Muscle of leg (tissue), 11 donors: ENCODE measurements around the gene PASK. TPM values are rescaled to one million over a fixed set of nuclear protein-coding genes. Genes with fewer than 3 reads are reported as not detected.

ENCODE experiments used
- DNase-seq: peaks from one replicate; pipeline ENCODE4 v3.0.0; 2013
- H3K27ac ChIP-seq: one replicate; pipeline ENCODE4 v1.5.1; 2013; ENCODE audit warnings: mild to moderate bottlenecking, low read length, control low read depth
- H3K27me3 ChIP-seq: one replicate; pipeline ENCODE4 v1.6.1; 2013; ENCODE audit warnings: low read length; ENCODE audit not compliant: control insufficient read depth, insufficient read depth
- H3K36me3 ChIP-seq: one replicate; pipeline ENCODE4 v1.6.1; 2013; ENCODE audit warnings: low read length; ENCODE audit not compliant: control insufficient read depth, insufficient read depth
- H3K4me1 ChIP-seq: one replicate; pipeline ENCODE4 v1.6.1; 2013; ENCODE audit warnings: low read length; ENCODE audit not compliant: control insufficient read depth, insufficient read depth
- H3K4me3 ChIP-seq: one replicate; pipeline ENCODE4 v1.5.1; 2013; ENCODE audit warnings: low read length, control low read depth
- H3K9me3 ChIP-seq: replicated peaks from 2 replicates; pipeline ENCODE4 v1.6.1; 2013; ENCODE audit warnings: low read depth, low read length; ENCODE audit not compliant: control insufficient read depth
- WGBS: methylation state at CpG from one replicate; pipeline ENCODE4 v1.1.5; 2013; ENCODE audit warnings: missing lambda C conversion rate; ENCODE audit not compliant: insufficient coverage; 5-methylcytosine and 5-hydroxymethylcytosine counted together
- polyA plus RNA-seq, 8 donors: library from polyadenylated mRNA; unstranded; fragments of 120-200 nt; gene quantifications; one replicate each; pipeline versions ENCODE4 v1.2.1 to v1.2.3, GENCODE V29; 2013; ENCODE audit warnings: inconsistent platforms in 1 of 8, low replicate concordance in 1 of 8; ENCODE audit not compliant: insufficient read length in 8 of 8, insufficient read depth in 1 of 8
- total RNA-seq: library from RNA; stranded (reverse); fragments of 120-200 nt; gene quantifications from one replicate; pipeline ENCODE4 v1.2.4, GENCODE V29; 2013

PASK gene
- total and polyA plus RNA-seq, 9 donors, result 2.2 to 8.6 (median 6.1) TPM

DNA sequence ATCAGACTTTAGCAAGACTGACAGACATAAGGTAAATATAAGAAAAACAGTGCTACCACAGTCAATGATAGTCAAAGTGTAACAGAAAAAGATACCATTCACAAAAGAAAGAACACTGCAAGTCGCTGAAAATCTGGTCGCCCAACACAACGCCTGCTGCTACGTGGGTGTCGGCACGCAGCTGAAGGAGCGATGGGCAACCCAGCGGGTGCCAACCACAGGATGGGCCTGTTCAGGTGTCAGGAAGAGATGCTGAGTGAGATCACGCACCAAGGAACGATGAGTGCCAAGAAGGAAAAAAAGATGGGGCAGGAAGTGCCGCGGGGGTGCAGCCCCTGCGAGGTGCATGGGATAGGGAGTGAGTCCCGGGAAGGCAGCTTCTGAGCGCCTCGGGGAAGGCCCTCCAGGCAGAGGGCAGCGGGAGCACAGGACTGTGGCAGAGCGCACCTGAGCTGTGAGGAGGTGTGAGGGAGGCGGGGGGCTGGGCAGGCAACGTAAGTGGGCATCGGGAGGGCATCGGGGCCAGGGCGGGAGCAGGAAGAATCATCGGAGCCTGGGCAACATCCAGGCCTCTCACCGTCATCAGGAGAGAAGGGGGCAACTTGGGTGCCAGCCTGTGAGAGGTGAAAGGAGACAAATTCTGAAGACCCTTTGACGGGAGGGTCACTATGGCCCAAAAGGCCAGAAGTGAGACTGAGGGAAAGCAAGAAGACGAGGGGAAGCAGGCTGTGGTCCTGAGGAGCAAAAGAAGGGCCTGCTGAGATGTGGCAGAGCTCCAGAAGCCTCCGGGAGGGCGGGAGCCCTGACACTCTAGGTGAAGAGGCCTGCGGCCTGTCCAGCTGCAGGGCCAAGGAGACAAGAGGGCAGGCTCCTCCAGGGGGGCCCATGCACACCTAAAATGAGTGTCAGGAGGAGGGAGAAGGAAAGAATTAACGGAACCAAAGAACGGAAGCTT, 32.4 kb downstream of the PASK start:
- Histone ChIP-seq H3K36me3 (no peaks in the 10 kb centered on the region), H3K27ac (no peak overlapping the region), H3K4me3 (no peak overlapping the region), H3K9me3 (no peaks in the 10 kb centered on the region), H3K4me1 (no peaks in the 10 kb centered on the region), H3K27me3 (no peaks in the 10 kb centered on the region)
- no peak for DNase-seq
- 84% methylated on average over 29 of the region's 32 CpGs for WGBS

- Histone ChIP-seq H3K27me3 (no peaks in the 10 kb centered on the region), H3K9me3 (no peaks in the 10 kb centered on the region), H3K4me1 (no peaks in the 10 kb centered on the region), H3K4me3 (no peak overlapping the region), H3K27ac (no peak overlapping the region), H3K36me3 (no peaks in the 10 kb centered on the region)
- 94% methylated on average over 7 of the region's 8 CpGs for WGBS
- no peak for DNase-seq
Observed at GRCh38 chr2:241115361-241115760, 33.9 kb downstream of the PASK start.

DNA sequence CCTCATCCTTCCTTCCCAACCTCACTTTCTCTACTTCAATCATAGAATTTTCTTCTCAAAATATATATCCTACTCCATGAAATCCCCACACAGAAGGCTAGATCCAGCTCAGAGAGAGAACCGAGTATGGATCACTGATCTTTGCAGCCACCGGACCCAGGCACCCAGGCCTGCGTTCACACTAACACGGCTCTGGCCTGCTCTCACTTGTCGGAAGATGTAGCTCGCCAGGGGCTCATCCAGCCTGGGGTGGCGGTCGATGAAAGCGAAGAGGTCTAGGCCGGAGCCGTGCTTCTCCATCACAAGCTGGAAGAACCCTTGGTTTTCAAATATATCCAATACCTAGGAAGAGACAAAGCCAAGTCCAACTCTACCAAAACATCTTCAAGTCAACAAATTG, 34.4 kb downstream of the PASK start:
- WGBS, result 92% methylated on average over 11 of the region's 11 CpGs
- H3K36me3 ChIP-seq, result no peaks in the 10 kb centered on the region

GRCh38 chr2:241112592-241112991, 36.7 kb downstream of the PASK start:
- Histone ChIP-seq H3K4me3 (no peak overlapping the region), H3K27ac (no peak overlapping the region), H3K36me3 (no peaks in the 10 kb centered on the region), H3K27me3 (no peaks in the 10 kb centered on the region), H3K9me3 (no peaks in the 10 kb centered on the region), H3K4me1 (no peaks in the 10 kb centered on the region)
- DNase-seq, result no peak
- WGBS, result 87% methylated on average over 2 of the region's 8 CpGs

More for the DNA sequence above, 34.4 kb downstream of the PASK start:
- H3K9me3 ChIP-seq, result no peaks in the 10 kb centered on the region
- no peaks in the 10 kb centered on the region for H3K27me3 ChIP-seq
- no peak overlapping the region for H3K27ac ChIP-seq
- no peak for DNase-seq
- no peaks in the 10 kb centered on the region for H3K4me1 ChIP-seq
- H3K4me3 ChIP-seq, result no peak overlapping the region

- Histone ChIP-seq H3K27me3 (no peaks in the 10 kb centered on the region), H3K4me1 (no peaks in the 10 kb centered on the region), H3K9me3 (no peaks in the 10 kb centered on the region), H3K36me3 (no peaks in the 10 kb centered on the region), H3K4me3 (no peak overlapping the region), H3K27ac (no peak overlapping the region)
- 91% methylated on average over 12 of the region's 17 CpGs for WGBS
- DNase-seq, result no peak
Observed at GRCh38 chr2:241112046-241112445, 37.2 kb downstream of the PASK start.

- H3K27me3 ChIP-seq, result no peaks in the 10 kb centered on the region
- DNase-seq, result no peak
- H3K36me3 ChIP-seq, result no peaks in the 10 kb centered on the region
- no peak overlapping the region for H3K4me3 ChIP-seq
- 60% methylated on average over 8 of the region's 9 CpGs for WGBS
- no peaks in the 10 kb centered on the region for H3K4me1 ChIP-seq
- H3K9me3 ChIP-seq, result no peaks in the 10 kb centered on the region
- H3K27ac ChIP-seq, result no peak overlapping the region
Observed at GRCh38 chr2:241111440-241111805, 37.8 kb downstream of the PASK start.

- Histone ChIP-seq H3K9me3 (no peaks in the 10 kb centered on the region), H3K36me3 (no peaks in the 10 kb centered on the region), H3K4me3 (no peak overlapping the region), H3K27ac (no peak overlapping the region), H3K4me1 (no peaks in the 10 kb centered on the region), H3K27me3 (no peaks in the 10 kb centered on the region)
- WGBS, result 80% methylated on average over 10 of the region's 19 CpGs
- no peak for DNase-seq
Observed at GRCh38 chr2:241110607-241111439, 38.4 kb downstream of the PASK start.

DNA sequence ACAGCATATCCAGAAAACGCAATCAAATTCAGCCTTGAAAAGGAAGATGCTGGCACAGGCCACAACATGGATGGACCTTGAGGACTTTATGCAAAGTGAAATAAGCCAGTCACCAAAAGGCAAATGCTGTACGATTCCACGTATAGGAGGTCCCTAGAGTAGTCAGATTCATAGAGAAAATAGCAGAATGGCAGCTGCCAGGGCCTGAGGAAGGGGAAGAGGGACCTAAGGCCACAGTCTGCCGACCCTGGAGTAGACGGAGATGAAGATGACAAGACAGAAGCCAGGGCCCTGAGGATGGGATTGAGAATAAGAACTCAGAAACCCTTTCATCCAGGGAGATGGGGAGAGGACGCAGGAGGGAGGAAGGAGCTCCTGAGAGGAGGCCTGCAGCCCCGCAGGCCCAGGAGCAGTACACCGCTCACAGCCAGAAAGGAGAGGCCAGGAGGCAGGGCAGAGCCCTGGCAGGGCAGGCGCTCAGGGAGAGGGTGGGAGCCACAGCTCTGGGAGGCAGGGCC, 39.1 kb downstream of the PASK start:
- DNase-seq, result no peak
- Histone ChIP-seq H3K27me3 (no peaks in the 10 kb centered on the region), H3K4me3 (no peak overlapping the region), H3K4me1 (no peaks in the 10 kb centered on the region), H3K9me3 (no peaks in the 10 kb centered on the region), H3K36me3 (no peaks in the 10 kb centered on the region), H3K27ac (no peak overlapping the region)
- 80% methylated on average over 8 of the region's 9 CpGs for WGBS

- Histone ChIP-seq H3K4me3 (no peak overlapping the region), H3K27ac (no peak overlapping the region), H3K4me1 (no peaks in the 10 kb centered on the region), H3K9me3 (no peaks in the 10 kb centered on the region), H3K27me3 (no peaks in the 10 kb centered on the region), H3K36me3 (no peaks in the 10 kb centered on the region)
- no peak for DNase-seq
- 83% methylated on average over 13 of the region's 14 CpGs for WGBS
Observed at GRCh38 chr2:241109210-241110088, 39.8 kb downstream of the PASK start.
